HL-60 (cell line): ENCODE results near the gene LRRTM2.

Experiments
- DNase-seq, 2 experiments: peaks; one replicate each; pipeline ENCODE4 v3.0.0-alpha.2; 2010 to 2020; ENCODE audit warnings: low read depth in 1 of 2, low spot score in 1 of 2
- H3K27ac ChIP-seq: fragments of 250-450 bp; sonication (Bioruptor Pico); replicated peaks from 2 replicates; pipeline ENCODE4 v1.5.1; 2020; ENCODE audit warnings: mild to moderate bottlenecking, moderate library complexity
- H3K27me3 ChIP-seq: fragments of 250-450 bp; sonication (Bioruptor Pico); 2 replicates; pipeline ENCODE4 v1.5.1; 2021; ENCODE audit warnings: mild to moderate bottlenecking, moderate library complexity; ENCODE audit not compliant: insufficient read depth, poor library complexity, severe bottlenecking
- H3K4me3 ChIP-seq: replicated peaks from 2 replicates; pipeline ENCODE4 v1.5.1; 2011; ENCODE audit warnings: mild to moderate bottlenecking, control low read depth, low read length; ENCODE audit not compliant: insufficient read depth
- CTCF ChIP-seq: IDR thresholded peaks from one replicate; pipeline ENCODE4 v1.5.1; 2011; ENCODE audit warnings: low read length, control low read depth, inconsistent platforms; ENCODE audit not compliant: insufficient read depth
- GABPA ChIP-seq: IDR thresholded peaks from 2 replicates; pipeline ENCODE4 v1.6.1; 2012; ENCODE audit warnings: low read depth
- POLR2AphosphoS5 ChIP-seq: IDR thresholded peaks from 2 replicates; pipeline ENCODE4 v1.6.1; 2012; ENCODE audit warnings: low read depth
- REST ChIP-seq: IDR thresholded peaks from 2 replicates; pipeline ENCODE4 v1.6.1; 2012; ENCODE audit warnings: low read depth; ENCODE audit not compliant: insufficient replicate concordance
- SPI1 ChIP-seq: IDR thresholded peaks from 2 replicates; pipeline ENCODE4 v1.6.1; 2012; ENCODE audit warnings: low read depth, mild to moderate bottlenecking, borderline replicate concordance

The LRRTM2 gene

GRCh38 chr5:138905541-138905940 is 30.4 kb upstream of the LRRTM2 start:
- Histone ChIP-seq H3K4me3 (no peak overlapping the region), H3K27me3 (no peaks in the 10 kb centered on the region), H3K27ac (no peak overlapping the region)
- no peak for DNase-seq
- TF ChIP-seq SPI1 (no peak), POLR2AphosphoS5 (no peak), REST (no peak), CTCF (no peak), GABPA (no peak)

GRCh38 chr5:138903130-138903775 is 28.1 kb upstream of the LRRTM2 start:
- H3K27me3 ChIP-seq: no peaks in the 10 kb centered on the region
- no peak overlapping the region for H3K4me3 ChIP-seq
- no peak for DNase-seq
- no peak for TF ChIP-seq REST
- TF ChIP-seq SPI1: no peak
- TF ChIP-seq POLR2AphosphoS5: no peak
- no peak for TF ChIP-seq GABPA
- TF ChIP-seq CTCF: no peak
- H3K27ac ChIP-seq: no peak overlapping the region

- no peak for DNase-seq
- TF ChIP-seq POLR2AphosphoS5 (no peak), REST (no peak)
- no peak overlapping the region for H3K4me3 ChIP-seq
- no peaks in the 10 kb centered on the region for H3K27me3 ChIP-seq
- H3K27ac ChIP-seq: no peak overlapping the region
These were observed 26.6 kb upstream of the LRRTM2 start for GRCh38 chr5:138901716-138902115.
